ENCODE measurements around the gene CEMIP.

Gene CEMIP

GRCh38 chr15:80778964-80779657 lies at the start of gene CEMIP:
TSS of gene CEMIP (plus strand) at chr15:80779370. CDS start at chr15:80873880, 94,510 bp downstream.
- DNase-seq, result no peak

- no peak for DNase-seq
Observed at GRCh38 chr15:80730387-80730786, 48.8 kb upstream of the CEMIP start.

- no peak for DNase-seq
Observed at GRCh38 chr15:80730926-80731325, 48.2 kb upstream of the CEMIP start.

GRCh38 chr15:80732167-80732566 lies 47.0 kb upstream of the CEMIP start:
- no peak for DNase-seq

- DNase-seq, result no peak
Observed at GRCh38 chr15:80732818-80733217, 46.4 kb upstream of the CEMIP start.

- no peak for DNase-seq
Observed at GRCh38 chr15:80733460-80733859, 45.7 kb upstream of the CEMIP start.

GRCh38 chr15:80735344-80735743 lies 43.8 kb upstream of the CEMIP start:
- DNase-seq, result no peak

- no peak for DNase-seq
Observed at GRCh38 chr15:80736560-80736959, 42.6 kb upstream of the CEMIP start.

GRCh38 chr15:80739919-80740318 lies 39.3 kb upstream of the CEMIP start:
- DNase-seq, result no peak

- DNase-seq, result no peak
Observed at GRCh38 chr15:80742081-80742480, 37.1 kb upstream of the CEMIP start.

- DNase-seq, result no peak
Observed at GRCh38 chr15:80743189-80743833, 35.9 kb upstream of the CEMIP start.

- no peak for DNase-seq
Observed at GRCh38 chr15:80744415-80744814, 34.8 kb upstream of the CEMIP start.

- DNase-seq, result no peak
Observed at GRCh38 chr15:80744826-80745225, 34.3 kb upstream of the CEMIP start.

GRCh38 chr15:80745888-80746287 lies 33.3 kb upstream of the CEMIP start:
- DNase-seq, result no peak

GRCh38 chr15:80747317-80748053 lies 31.7 kb upstream of the CEMIP start:
- DNase-seq, result no peak

- DNase-seq, result no peak
Observed at GRCh38 chr15:80749589-80749988, 29.6 kb upstream of the CEMIP start.

GRCh38 chr15:80750575-80750974 lies 28.6 kb upstream of the CEMIP start:
- DNase-seq, result no peak

GRCh38 chr15:80752204-80752603 lies 27.0 kb upstream of the CEMIP start:
- DNase-seq, result no peak

- DNase-seq, result no peak
Observed at GRCh38 chr15:80753161-80753560, 26.0 kb upstream of the CEMIP start.

GRCh38 chr15:80754014-80754413 lies 25.2 kb upstream of the CEMIP start:
- DNase-seq, result no peak

GRCh38 chr15:80755885-80756284 lies 23.3 kb upstream of the CEMIP start:
- DNase-seq, result no peak

- DNase-seq, result no peak
Observed at GRCh38 chr15:80758130-80758745, 20.9 kb upstream of the CEMIP start.

- DNase-seq, result no peak
Observed at GRCh38 chr15:80760960-80761359, 18.2 kb upstream of the CEMIP start.

- DNase-seq, result no peak
Observed at GRCh38 chr15:80761754-80762153, 17.4 kb upstream of the CEMIP start.

Measured in activated CD4-positive, alpha-beta T cell treated with anti-CD3 and anti-CD28 coated beads for 1 hour (primary cell).